ENCODE measurements around the gene SH3BP4.

DNA sequence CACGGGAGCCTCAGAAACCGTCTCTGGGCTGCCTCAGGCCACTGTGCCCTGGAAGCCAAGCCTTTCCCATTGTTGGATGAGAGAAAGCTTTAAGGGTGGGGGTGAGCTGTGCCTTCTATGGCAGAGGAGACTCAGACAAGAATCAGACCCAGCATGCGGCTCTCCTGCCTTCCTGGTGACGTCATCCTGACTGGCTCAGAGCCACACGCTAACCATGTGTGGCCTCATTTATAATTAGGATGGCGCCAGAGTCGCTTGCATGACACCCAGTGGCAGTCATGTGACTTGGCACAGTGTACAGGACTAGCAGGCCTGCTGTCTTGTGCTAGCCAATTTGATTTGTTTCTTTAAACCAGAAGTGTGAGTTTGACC lies 99.1 kb downstream of the SH3BP4 start:
- TF ChIP-seq, protein P1, sequence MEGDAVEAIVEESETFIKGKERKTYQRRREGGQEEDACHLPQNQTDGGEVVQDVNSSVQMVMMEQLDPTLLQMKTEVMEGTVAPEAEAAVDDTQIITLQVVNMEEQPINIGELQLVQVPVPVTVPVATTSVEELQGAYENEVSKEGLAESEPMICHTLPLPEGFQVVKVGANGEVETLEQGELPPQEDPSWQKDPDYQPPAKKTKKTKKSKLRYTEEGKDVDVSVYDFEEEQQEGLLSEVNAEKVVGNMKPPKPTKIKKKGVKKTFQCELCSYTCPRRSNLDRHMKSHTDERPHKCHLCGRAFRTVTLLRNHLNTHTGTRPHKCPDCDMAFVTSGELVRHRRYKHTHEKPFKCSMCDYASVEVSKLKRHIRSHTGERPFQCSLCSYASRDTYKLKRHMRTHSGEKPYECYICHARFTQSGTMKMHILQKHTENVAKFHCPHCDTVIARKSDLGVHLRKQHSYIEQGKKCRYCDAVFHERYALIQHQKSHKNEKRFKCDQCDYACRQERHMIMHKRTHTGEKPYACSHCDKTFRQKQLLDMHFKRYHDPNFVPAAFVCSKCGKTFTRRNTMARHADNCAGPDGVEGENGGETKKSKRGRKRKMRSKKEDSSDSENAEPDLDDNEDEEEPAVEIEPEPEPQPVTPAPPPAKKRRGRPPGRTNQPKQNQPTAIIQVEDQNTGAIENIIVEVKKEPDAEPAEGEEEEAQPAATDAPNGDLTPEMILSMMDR (IDR thresholded peaks at IDR 0.05), result no peak
- no peak for TF ChIP-seq POLR2A (IDR thresholded peaks at IDR 0.05)
